ENCODE data around the gene MTHFR.

MTHFR gene

GRCh38 chr1:11836955-11837766 is 31.4 kb upstream of the MTHFR start:
- TF ChIP-seq CTCF (IDR thresholded peaks at IDR 0.05; ENCODE audit: poor library complexity, severe bottlenecking): no peak
- Histone ChIP-seq H3K36me3 (ENCODE audit: low read depth) (peaks cover 86% of the 10 kb centered on the region), H3K27me3 (ENCODE audit: insufficient read depth, poor library complexity, severe bottlenecking) (no peaks in the 10 kb centered on the region), H3K9me3 (ENCODE audit: severe bottlenecking) (no peaks in the 10 kb centered on the region), H3K4me3 (ENCODE audit: severe bottlenecking) (no peak overlapping the region), H3K27ac (ENCODE audit: poor library complexity, severe bottlenecking) (no peak overlapping the region), H3K4me1 (ENCODE audit: insufficient read depth, poor library complexity, severe bottlenecking) (no peaks in the 10 kb centered on the region)
- DNase-seq (ENCODE audit: low spot score): no peak
- ATAC-seq (ENCODE audit: low read depth): no peak

DNA sequence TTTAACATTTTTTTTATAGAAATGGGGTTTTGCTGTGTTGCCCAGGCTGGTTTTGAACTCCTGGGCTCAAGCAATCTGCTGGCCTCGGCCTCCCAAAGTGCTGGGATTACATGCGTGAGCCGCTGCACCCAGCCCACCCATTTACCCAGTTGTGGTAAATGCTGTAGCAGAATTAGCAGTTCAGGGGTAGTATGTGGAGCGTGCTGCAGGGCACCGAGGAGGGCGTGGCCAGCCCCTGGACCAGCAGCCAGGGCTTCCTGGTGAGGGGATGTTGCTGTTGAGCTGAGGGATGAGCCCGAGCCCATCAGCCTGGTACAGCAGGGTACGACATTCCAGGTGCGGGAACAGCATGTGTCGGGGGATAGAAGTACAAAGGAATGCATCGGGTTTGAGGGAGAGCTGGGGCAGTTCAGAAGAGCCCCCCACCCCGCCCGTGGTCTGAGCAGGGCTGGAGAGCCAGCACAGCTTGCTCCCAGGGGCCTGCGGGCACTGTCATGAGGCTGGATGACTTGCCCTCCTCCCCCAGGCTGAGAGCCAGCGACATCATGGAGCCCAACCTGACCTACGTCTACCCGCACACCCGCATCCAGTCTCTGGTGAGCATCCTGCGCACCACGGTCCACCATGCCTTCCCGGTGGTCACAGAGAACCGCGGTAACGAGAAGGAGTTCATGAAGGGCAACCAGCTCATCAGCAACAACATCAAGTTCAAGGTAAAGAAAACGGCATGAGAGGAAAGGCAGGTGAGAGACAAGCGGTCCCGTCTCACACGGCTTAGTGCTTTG is 29.9 kb upstream of the MTHFR start:
- Histone ChIP-seq H3K9me3 (ENCODE audit: severe bottlenecking) (no peaks in the 10 kb centered on the region), H3K4me3 (ENCODE audit: severe bottlenecking) (no peak overlapping the region), H3K36me3 (ENCODE audit: low read depth) (peaks cover 79% of the 10 kb centered on the region), H3K27me3 (ENCODE audit: insufficient read depth, poor library complexity, severe bottlenecking) (no peaks in the 10 kb centered on the region), H3K4me1 (ENCODE audit: insufficient read depth, poor library complexity, severe bottlenecking) (no peaks in the 10 kb centered on the region), H3K27ac (ENCODE audit: poor library complexity, severe bottlenecking) (no peak overlapping the region)
- DNase-seq (ENCODE audit: low spot score): no peak
- TF ChIP-seq CTCF (IDR thresholded peaks at IDR 0.05; ENCODE audit: poor library complexity, severe bottlenecking): no peak
- ATAC-seq (ENCODE audit: low read depth): no peak

DNA sequence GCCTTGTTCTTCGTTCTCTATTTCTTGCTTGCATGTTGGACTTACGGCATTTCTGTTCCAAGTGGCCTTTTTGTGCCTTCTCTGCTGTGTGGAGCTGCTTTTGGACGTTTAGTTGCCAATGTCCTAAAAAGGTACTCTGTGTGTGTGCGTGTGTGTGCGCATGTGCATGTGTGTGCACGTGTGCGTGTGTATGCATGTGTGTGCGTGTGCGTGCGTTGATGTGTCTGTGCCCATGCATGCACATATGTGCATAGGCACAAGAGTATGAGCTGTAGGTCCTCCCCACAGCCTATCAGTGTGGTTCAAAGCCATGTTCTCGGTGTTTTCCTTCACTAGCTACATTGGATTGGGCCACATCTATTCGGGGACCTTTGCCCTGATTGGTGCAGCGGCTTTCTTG is 28.1 kb upstream of the MTHFR start:
- TF ChIP-seq CTCF (IDR thresholded peaks at IDR 0.05; ENCODE audit: poor library complexity, severe bottlenecking): no peak
- H3K4me3 ChIP-seq (ENCODE audit: severe bottlenecking): no peak overlapping the region
- no peak overlapping the region for H3K27ac ChIP-seq (ENCODE audit: poor library complexity, severe bottlenecking)
- DNase-seq (ENCODE audit: low spot score) (no peak), ATAC-seq (ENCODE audit: low read depth) (no peak)
- no peaks in the 10 kb centered on the region for H3K9me3 ChIP-seq (ENCODE audit: severe bottlenecking)
- peaks cover 74% of the 10 kb centered on the region for H3K36me3 ChIP-seq (ENCODE audit: low read depth)
- no peaks in the 10 kb centered on the region for H3K4me1 ChIP-seq (ENCODE audit: insufficient read depth, poor library complexity, severe bottlenecking)
- no peaks in the 10 kb centered on the region for H3K27me3 ChIP-seq (ENCODE audit: insufficient read depth, poor library complexity, severe bottlenecking)

DNA sequence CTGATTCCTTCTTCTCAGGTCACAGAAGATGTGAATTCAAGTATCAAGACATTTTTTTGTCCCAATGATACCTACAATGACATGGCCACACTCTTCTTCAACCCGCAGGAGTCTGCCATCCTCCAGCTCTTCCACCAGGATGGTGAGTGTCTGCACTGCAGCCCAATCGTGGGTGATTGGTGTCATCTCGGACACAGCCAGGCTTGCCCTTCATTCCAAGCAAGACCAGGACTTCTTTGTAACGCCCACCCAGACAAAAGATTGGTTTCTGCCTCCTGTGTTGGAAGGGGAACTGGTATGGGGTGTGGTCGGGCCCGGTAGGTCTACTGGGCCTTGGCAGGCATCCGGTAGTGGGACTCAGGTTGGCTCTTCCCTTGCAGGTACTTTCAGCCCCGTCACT is 27.7 kb upstream of the MTHFR start:
- Histone ChIP-seq H3K4me1 (ENCODE audit: insufficient read depth, poor library complexity, severe bottlenecking) (no peaks in the 10 kb centered on the region), H3K27ac (ENCODE audit: poor library complexity, severe bottlenecking) (no peak overlapping the region), H3K36me3 (ENCODE audit: low read depth) (peaks cover 74% of the 10 kb centered on the region), H3K27me3 (ENCODE audit: insufficient read depth, poor library complexity, severe bottlenecking) (no peaks in the 10 kb centered on the region), H3K4me3 (ENCODE audit: severe bottlenecking) (no peak overlapping the region), H3K9me3 (ENCODE audit: severe bottlenecking) (no peaks in the 10 kb centered on the region)
- no peak for TF ChIP-seq CTCF (IDR thresholded peaks at IDR 0.05; ENCODE audit: poor library complexity, severe bottlenecking)
- ATAC-seq (ENCODE audit: low read depth) (no peak), DNase-seq (ENCODE audit: low spot score) (no peak)

Data from RWPE2 (cell line).